Measurements from ENCODE around the gene ZACN.

- TF ChIP-seq EZH2 (IDR thresholded peaks at IDR 0.05; ENCODE audit: insufficient read depth, poor library complexity, severe bottlenecking) (no peak), EZH2phosphoT487 (IDR thresholded peaks at IDR 0.05; ENCODE audit: insufficient read depth, low read depth) (no peak)
Measured at GRCh38 chr17:76046064-76046463, 32.9 kb upstream of the ZACN start.

Data from GM23248 (cell line).